ENCODE data around the gene TARS1. TPM values are rescaled to one million over a fixed set of nuclear protein-coding genes. Genes with fewer than 3 reads are reported as not detected.
"Not testable (repeated sequence)": the region's sequence is repeated elsewhere in the genome, so short reads cannot be mapped to it uniquely, and the experiment has no call there.

TARS1 gene
- total RNA-seq, 8 experiments from 2014 or later, result 143 to 300 (median 179) TPM

- no peak overlapping the region for H3K27ac ChIP-seq
- no peak for ATAC-seq (replicated peaks in 6 of 8)
- H3K4me1 ChIP-seq (replicated peaks in 1 of 2), result no peaks in the 10 kb centered on the region
- no peak overlapping the region for H3K4me3 ChIP-seq
- WGBS, 10 experiments, result 50 to 100% (median 73%) methylated on average over 2 to 5 of the region's 5 CpGs
- in situ Hi-C loops (cut with MboI; ENCODE audit: low pct_unique_long_range_greater_than_20kb in 2 of 9, low sequenced_read_pairs in 9 of 9, unreplicated experiment in 9 of 9), result loop anchor here in 1 of 9 experiments (25.0 kb wide), 1 partner anchor 709 kb away; the partner anchor contains the start of gene NPR3
Measured at GRCh38 chr5:33420946-33421345, 19.8 kb upstream of the TARS1 start.

GRCh38 chr5:33422191-33422590 is 18.6 kb upstream of the TARS1 start:
- in situ Hi-C loops (cut with MboI; ENCODE audit: low pct_unique_long_range_greater_than_20kb in 2 of 9, low sequenced_read_pairs in 9 of 9, unreplicated experiment in 9 of 9), result loop anchor here in 1 of 9 experiments (25.0 kb wide), 1 partner anchor 710 kb away; the partner anchor contains the start of gene NPR3
- Histone ChIP-seq H3K4me3 (no peak overlapping the region), H3K4me1 (replicated peaks in 1 of 2) (no peaks in the 10 kb centered on the region), H3K27ac (no peak overlapping the region)
- ATAC-seq (replicated peaks in 6 of 8), result no peak
- WGBS, 10 experiments, result 50 to 100% (median 82%) methylated on average over 1 to 2 of the region's 2 CpGs; no CpG with 5 or more reads in 2 of the 10 experiments

- no peak overlapping the region for H3K27ac ChIP-seq
- ATAC-seq (replicated peaks in 6 of 8), result peak in 3 of 8 experiments; percentile 23 to 37 (median 35)
- in situ Hi-C loops (cut with MboI; ENCODE audit: low pct_unique_long_range_greater_than_20kb in 2 of 9, low sequenced_read_pairs in 9 of 9, unreplicated experiment in 9 of 9), result loop anchor here in 1 of 9 experiments (25.0 kb wide), 1 partner anchor 711 kb away; the partner anchor contains the start of gene NPR3
- H3K4me3 ChIP-seq, result no peak overlapping the region
- WGBS, 10 experiments, result 0 to 22% (median 6%) methylated on average over 2 to 3 of the region's 3 CpGs
- H3K4me1 ChIP-seq (replicated peaks in 1 of 2), result no peaks in the 10 kb centered on the region
Measured at GRCh38 chr5:33423018-33423630, 17.6 kb upstream of the TARS1 start.

DNA sequence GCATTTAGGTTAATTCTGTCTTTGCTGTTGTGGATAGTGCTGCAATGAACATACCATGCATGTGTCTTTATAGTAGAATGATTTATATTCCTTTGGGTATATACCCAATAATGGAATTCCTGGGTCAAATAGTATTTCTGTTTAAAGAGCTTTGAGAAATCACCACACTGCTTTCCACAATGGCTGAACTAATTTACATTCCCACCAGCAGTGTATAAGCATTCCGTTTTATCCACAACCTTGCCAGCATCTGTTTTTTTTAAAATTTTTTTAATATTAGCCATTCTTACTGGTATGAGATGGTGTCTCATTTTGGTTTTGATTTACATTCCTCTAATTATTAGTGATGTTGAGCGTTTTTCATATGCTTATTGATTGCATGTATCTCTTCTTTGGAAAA is 15.5 kb upstream of the TARS1 start:
- Histone ChIP-seq H3K4me1 (replicated peaks in 1 of 2) (no peaks in the 10 kb centered on the region), H3K27ac (no peak overlapping the region), H3K4me3 (no peak overlapping the region)
- no peak for ATAC-seq (replicated peaks in 6 of 8)
- 32 to 100% (median 61%) methylated on average over 1 to 2 of the region's 2 CpGs; no CpG with 5 or more reads in 2 of the 10 experiments for WGBS, 10 experiments
- in situ Hi-C loops (cut with MboI; ENCODE audit: low pct_unique_long_range_greater_than_20kb in 2 of 9, low sequenced_read_pairs in 9 of 9, unreplicated experiment in 9 of 9), result loop anchor here in 4 of 9 experiments (25.0 kb wide), 3 partner anchors 512 to 1037 kb away; partner anchors contain the start of gene RXFP3 (in 2 of the 4)

DNA sequence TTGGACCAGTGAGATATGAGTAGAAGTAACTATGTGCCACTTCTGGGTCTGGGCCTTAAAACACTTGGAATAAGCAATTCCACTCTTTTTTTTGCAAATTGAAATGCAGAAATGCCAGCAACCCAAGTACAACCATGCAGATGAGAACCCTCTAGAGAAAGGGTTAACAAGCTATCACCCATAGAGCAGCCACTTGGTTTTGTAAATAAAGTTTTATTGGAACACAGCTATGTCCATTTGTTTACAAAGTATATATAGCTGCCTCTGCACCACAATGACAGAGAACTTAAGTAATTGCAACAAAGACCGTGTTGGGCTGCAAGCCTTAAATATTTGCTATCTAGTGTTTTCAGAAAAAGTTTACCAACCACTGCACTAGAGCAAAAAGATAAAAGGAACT is 9.8 kb upstream of the TARS1 start:
- 67 to 100% (median 85%) methylated on average over 1 of the region's 1 CpG; no CpG with 5 or more reads in 2 of the 10 experiments for WGBS, 10 experiments
- no peak for ATAC-seq (replicated peaks in 6 of 8)
- H3K27ac ChIP-seq, result no peak overlapping the region
- H3K4me1 ChIP-seq (replicated peaks in 1 of 2), result no peaks in the 10 kb centered on the region
- in situ Hi-C loops (cut with MboI; ENCODE audit: low pct_unique_long_range_greater_than_20kb in 2 of 9, low sequenced_read_pairs in 9 of 9, unreplicated experiment in 9 of 9), result loop anchor here in 4 of 9 experiments (25.0 kb wide), 3 partner anchors 506 to 1031 kb away; partner anchors contain the start of gene RXFP3 (in 2 of the 4)
- H3K4me3 ChIP-seq, result no peak overlapping the region

DNA sequence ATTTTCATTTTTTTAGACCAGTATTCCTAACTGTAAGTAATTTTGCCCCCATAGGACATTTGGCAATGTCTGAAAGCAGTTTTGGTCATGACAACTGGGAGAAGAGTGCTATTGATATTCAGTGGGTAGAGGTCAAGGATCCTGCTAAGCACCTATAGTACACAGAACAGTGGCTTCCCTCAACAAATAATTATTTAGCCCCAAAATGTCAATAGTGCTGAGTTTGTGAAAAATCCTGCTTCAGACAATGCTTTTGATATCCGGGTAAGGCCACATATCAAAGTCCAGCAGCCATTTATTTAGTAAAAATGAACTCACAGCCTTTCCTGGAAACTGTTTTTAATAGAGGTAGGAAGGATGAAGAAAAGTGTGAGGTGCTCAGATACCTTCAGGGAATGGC is 8.1 kb upstream of the TARS1 start:
- no peak for ATAC-seq (replicated peaks in 6 of 8)
- Histone ChIP-seq H3K27ac (no peak overlapping the region), H3K4me1 (replicated peaks in 1 of 2) (no peaks in the 10 kb centered on the region), H3K4me3 (no peak overlapping the region)
- in situ Hi-C loops (cut with MboI; ENCODE audit: low pct_unique_long_range_greater_than_20kb in 2 of 9, low sequenced_read_pairs in 9 of 9, unreplicated experiment in 9 of 9), result loop anchor here in 4 of 9 experiments (25.0 kb wide), 3 partner anchors 505 to 1030 kb away; partner anchors contain the start of gene RXFP3 (in 2 of the 4)
- 90 to 100% (median 100%) methylated on average over 1 of the region's 1 CpG; no CpG with 5 or more reads in 2 of the 10 experiments for WGBS, 10 experiments

- WGBS, 10 experiments, result 15 to 100% (median 69%) methylated on average over 1 to 4 of the region's 4 CpGs; no CpG with 5 or more reads in 2 of the 10 experiments
- peak in 1 of 8 experiments; percentile 23 for ATAC-seq (replicated peaks in 6 of 8)
- Histone ChIP-seq H3K4me1 (replicated peaks in 1 of 2) (no peaks in the 10 kb centered on the region), H3K27ac (no peak overlapping the region), H3K4me3 (no peak overlapping the region)
- in situ Hi-C loops (cut with MboI; ENCODE audit: low pct_unique_long_range_greater_than_20kb in 2 of 9, low sequenced_read_pairs in 9 of 9, unreplicated experiment in 9 of 9), result loop anchor here in 4 of 9 experiments (25.0 kb wide), 3 partner anchors 504 to 1029 kb away; partner anchors contain the start of gene RXFP3 (in 2 of the 4)
Measured at GRCh38 chr5:33433303-33434240, 7.2 kb upstream of the TARS1 start.

DNA sequence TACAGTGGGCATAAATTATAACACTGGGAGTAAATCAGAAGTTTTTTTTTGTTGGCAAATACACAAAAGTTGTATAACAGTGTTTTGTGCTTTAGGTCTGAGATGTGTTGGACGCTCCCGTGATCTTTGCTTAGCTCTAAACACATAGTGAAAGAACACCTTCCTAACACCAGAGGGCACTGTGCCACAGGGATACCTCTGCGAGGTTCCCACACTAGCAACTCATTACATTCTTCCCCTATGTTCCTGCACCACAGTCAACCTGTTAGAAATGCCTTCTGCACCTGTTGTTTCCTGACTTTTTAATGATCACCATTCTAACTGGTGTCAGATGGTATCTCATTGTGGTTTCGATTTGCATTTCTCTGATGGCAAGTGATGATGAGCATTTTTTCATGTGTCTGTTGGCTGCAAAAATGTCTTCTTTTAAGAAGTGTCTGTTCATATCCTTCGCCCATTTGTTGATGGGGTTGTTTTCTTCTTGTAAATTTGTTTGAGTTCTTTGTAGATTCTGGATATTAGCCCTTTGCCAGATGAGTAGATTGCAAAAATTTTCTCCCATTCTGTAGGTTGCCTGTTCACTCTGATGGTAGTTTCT is 4.8 kb upstream of the TARS1 start:
- WGBS, 10 experiments, result 0 to 33% (median 5%) methylated on average over 1 to 4 of the region's 5 CpGs; no CpG with 5 or more reads in 4 of the 10 experiments
- in situ Hi-C loops (cut with MboI; ENCODE audit: low pct_unique_long_range_greater_than_20kb in 2 of 9, low sequenced_read_pairs in 9 of 9, unreplicated experiment in 9 of 9), result loop anchor here in 4 of 9 experiments (25.0 kb wide), 3 partner anchors 501 to 1026 kb away; partner anchors contain the start of gene RXFP3 (in 2 of the 4)
- peak in 4 of 8 experiments; percentile 3 to 15 (median 8) for ATAC-seq (replicated peaks in 6 of 8)

DNA sequence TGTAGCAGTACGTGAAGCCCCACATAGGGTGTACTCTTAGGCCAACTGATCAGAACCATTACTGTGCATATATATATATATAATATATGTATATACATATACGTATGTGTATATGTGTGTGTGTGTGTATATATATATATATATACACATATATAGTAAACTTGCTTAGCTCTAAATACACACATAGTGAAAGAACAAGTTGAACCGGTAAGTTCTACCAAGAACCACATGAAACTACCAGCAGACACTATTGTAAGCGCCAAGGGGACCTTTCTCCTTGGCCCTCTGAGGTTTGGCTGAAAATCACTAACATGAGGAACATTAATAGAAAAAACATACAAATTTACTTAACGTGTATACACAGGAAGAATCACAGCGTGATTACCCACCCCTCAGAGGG is 1.8 kb upstream of the TARS1 start:
- ATAC-seq (replicated peaks in 6 of 8), result no peak
- Histone ChIP-seq H3K4me3 (peak overlapping the region; percentile 62 to 80 (median 79)), H3K4me1 (replicated peaks in 1 of 2) (peaks cover 6 to 9% of the 10 kb centered on the region in 2 donors), H3K27ac (no peak overlapping the region)
- in situ Hi-C loops (cut with MboI; ENCODE audit: low pct_unique_long_range_greater_than_20kb in 2 of 9, low sequenced_read_pairs in 9 of 9, unreplicated experiment in 9 of 9), result loop anchor here in 4 of 9 experiments (25.0 kb wide), 3 partner anchors 498 to 1023 kb away; partner anchors contain the start of gene RXFP3 (in 2 of the 4)
- WGBS, 10 experiments, result 0 to 71% (median 52%) methylated on average over 1 to 5 of the region's 6 CpGs; no CpG with 5 or more reads in 3 of the 10 experiments

More for the DNA sequence above, 4.8 kb upstream of the TARS1 start:
- not testable (repeated sequence) for H3K4me3 ChIP-seq; H3K4me1 ChIP-seq (replicated peaks in 1 of 2); H3K27ac ChIP-seq

DNA sequence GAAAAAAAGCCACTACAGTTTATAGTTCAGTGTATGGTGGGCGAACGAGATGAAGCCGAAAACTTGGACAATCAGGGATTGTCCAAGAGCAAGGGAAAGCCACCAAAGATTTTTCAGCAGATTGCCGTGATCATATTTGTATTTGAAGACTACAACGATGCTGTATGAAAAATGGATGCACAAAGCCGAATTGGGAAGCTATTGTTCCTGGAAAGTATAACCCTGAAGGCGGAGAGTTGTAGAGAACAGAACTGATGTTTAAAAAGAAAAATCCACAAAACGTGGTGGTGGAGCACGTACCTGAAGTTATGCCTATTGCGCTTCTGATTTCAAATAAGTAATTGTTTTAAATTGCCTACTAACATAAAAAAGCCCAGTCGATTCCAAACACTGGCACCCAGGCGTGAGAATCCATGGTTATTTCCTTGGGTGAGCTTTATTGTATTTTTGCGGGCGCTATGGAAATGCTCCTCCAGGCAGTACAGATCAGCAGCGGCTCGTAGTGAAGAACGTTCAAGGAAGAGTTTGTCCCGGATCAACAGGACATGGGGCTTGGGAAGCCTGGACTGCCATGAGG is 772 bp upstream of the TARS1 start:
- in situ Hi-C loops (cut with MboI; ENCODE audit: low pct_unique_long_range_greater_than_20kb in 2 of 9, low sequenced_read_pairs in 9 of 9, unreplicated experiment in 9 of 9), result loop anchor here in 4 of 9 experiments (25.0 kb wide), 3 partner anchors 497 to 1022 kb away; partner anchors contain the start of gene RXFP3 (in 2 of the 4)
- peak overlapping the region; percentile 9 to 67 for H3K27ac ChIP-seq
- 0 to 10% (median 0%) methylated on average over 1 to 18 of the region's 18 CpGs for WGBS, 10 experiments
- peak in 2 of 8 experiments; percentile 0 to 2 for ATAC-seq (replicated peaks in 6 of 8)
- H3K4me3 ChIP-seq, result peak overlapping the region; percentile 62 to 80 (median 79)
- peaks cover 8 to 9% of the 10 kb centered on the region in 2 donors for H3K4me1 ChIP-seq (replicated peaks in 1 of 2)

GRCh38 chr5:33441241-33442177 is 744 bp downstream of the TARS1 start:
- in situ Hi-C loops (cut with MboI; ENCODE audit: low pct_unique_long_range_greater_than_20kb in 2 of 9, low sequenced_read_pairs in 9 of 9, unreplicated experiment in 9 of 9), result loop anchor here in 4 of 9 experiments (25.0 kb wide), 3 partner anchors 496 to 1021 kb away; partner anchors contain the start of gene RXFP3 (in 2 of the 4)

More at GRCh38 chr5:33441241-33442177, 744 bp downstream of the TARS1 start:
- WGBS, 10 experiments, result 0 to 3% (median 0%) methylated on average over 4 to 15 of the region's 22 CpGs; no CpG with 5 or more reads in 1 of the 10 experiments
- Histone ChIP-seq H3K27ac (peak overlapping the region; percentile 90 to 95), H3K4me1 (replicated peaks in 1 of 2) (peaks cover 13 to 15% of the 10 kb centered on the region in 2 donors), H3K4me3 (peak overlapping the region; percentile 62 to 80 (median 79))
- peak in 2 of 8 experiments; percentile 44 to 50 for ATAC-seq (replicated peaks in 6 of 8)

Data from motor neuron (in vitro differentiated cells).